NB4 (cell line): ENCODE data around the gene MAP3K21.

Experiments
- DNase-seq: peaks from one replicate; pipeline ENCODE4 v3.0.0; 2010; ENCODE audit warnings: low read depth
- H3K4me3 ChIP-seq: one replicate; pipeline ENCODE4 v1.5.1; 2011; ENCODE audit warnings: mild to moderate bottlenecking, low read depth, low read length, moderate library complexity
- MYC ChIP-seq: IDR thresholded peaks from 2 replicates; pipeline ENCODE4 v1.6.1; 2011; ENCODE audit warnings: low read depth, low read length
- POLR2A ChIP-seq: IDR thresholded peaks from 2 replicates; pipeline ENCODE4 v1.6.1; 2011; ENCODE audit warnings: mild to moderate bottlenecking; ENCODE audit not compliant: insufficient read length; ENCODE audit errors: extremely low read depth
- TF ChIP-seq, protein P1 (sequence below): IDR thresholded peaks from 2 replicates; pipeline ENCODE4 v1.6.1; 2011; ENCODE audit warnings: low read depth, low read length
- TF ChIP-seq, protein P2 (sequence below): IDR thresholded peaks from one replicate; pipeline ENCODE4 v1.5.1; 2012; ENCODE audit warnings: low read depth, low read length

MAP3K21 gene

DNA sequence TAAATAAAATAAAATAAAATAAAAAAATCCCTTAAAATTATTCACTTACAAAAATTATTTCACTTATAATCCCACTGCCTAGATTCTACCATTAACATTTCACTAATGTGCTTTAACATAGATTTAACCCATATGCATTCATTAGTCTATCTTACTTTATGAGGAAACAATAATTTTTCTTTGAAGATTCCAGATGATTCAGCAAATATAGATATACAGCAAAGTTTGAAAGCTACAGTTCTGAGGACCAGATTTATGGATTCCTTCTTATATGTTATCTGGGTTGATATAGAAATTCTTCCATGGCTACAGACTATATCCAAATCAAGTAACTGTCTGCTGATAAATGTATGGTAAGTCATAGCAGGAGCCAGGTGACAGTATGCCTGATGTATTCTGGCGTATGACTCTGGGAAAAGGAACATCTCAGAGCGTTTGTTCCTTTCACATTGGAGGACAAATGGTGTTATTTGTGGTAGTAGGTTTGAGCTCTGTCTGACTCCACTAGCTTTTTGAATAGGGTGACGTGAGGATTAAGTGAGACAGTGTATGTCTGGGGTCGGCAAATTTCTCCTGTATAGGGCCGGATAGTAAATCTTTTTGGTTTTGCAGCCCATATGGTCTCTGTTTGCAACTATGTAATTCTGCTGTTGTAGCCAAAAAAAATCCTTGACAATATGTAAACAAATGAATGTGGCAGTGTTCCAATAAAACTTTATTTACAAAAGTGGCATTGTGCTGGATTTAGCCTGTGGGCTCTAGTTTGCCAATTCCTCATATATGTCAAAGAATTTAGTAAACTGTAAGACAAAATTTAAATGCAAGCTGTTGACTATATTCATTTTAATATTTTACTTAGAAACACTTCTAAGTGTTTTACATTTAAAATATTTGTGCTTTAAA is 9.3 kb downstream of the MAP3K21 start:
- TF ChIP-seq MYC (no peak), POLR2A (no peak)
- TF ChIP-seq, protein P1, sequence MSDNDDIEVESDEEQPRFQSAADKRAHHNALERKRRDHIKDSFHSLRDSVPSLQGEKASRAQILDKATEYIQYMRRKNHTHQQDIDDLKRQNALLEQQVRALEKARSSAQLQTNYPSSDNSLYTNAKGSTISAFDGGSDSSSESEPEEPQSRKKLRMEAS, result no peak
- TF ChIP-seq, protein P2, sequence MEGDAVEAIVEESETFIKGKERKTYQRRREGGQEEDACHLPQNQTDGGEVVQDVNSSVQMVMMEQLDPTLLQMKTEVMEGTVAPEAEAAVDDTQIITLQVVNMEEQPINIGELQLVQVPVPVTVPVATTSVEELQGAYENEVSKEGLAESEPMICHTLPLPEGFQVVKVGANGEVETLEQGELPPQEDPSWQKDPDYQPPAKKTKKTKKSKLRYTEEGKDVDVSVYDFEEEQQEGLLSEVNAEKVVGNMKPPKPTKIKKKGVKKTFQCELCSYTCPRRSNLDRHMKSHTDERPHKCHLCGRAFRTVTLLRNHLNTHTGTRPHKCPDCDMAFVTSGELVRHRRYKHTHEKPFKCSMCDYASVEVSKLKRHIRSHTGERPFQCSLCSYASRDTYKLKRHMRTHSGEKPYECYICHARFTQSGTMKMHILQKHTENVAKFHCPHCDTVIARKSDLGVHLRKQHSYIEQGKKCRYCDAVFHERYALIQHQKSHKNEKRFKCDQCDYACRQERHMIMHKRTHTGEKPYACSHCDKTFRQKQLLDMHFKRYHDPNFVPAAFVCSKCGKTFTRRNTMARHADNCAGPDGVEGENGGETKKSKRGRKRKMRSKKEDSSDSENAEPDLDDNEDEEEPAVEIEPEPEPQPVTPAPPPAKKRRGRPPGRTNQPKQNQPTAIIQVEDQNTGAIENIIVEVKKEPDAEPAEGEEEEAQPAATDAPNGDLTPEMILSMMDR, result no peak

DNA sequence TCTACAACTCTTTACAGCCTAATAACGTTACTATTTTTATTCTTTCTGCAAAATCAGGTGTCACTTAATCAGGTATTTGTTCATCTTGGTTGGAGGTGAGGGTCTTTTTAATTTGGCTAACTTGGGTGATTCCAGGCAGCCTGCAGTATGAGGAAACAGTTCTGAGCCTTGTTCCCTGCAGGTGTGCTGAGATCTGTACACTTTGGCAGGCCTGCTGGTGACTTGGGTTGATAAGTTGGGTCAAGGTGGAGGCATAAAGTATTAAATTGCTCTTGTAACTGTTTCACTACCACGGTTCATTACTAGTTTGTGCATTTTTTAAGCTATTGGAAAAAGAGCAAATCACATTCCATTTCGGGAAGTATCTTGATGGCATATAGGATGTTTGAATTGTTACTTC is 10.0 kb downstream of the MAP3K21 start:
- no peak for DNase-seq
- H3K4me3 ChIP-seq, result no peak overlapping the region
- TF ChIP-seq MYC, result no peak
- TF ChIP-seq, protein P2, result no peak
- no peak for TF ChIP-seq POLR2A
- TF ChIP-seq, protein P1, result no peak

More for the DNA sequence above, 9.3 kb downstream of the MAP3K21 start:
- DNase-seq, result no peak
- H3K4me3 ChIP-seq, result no peak overlapping the region

DNA sequence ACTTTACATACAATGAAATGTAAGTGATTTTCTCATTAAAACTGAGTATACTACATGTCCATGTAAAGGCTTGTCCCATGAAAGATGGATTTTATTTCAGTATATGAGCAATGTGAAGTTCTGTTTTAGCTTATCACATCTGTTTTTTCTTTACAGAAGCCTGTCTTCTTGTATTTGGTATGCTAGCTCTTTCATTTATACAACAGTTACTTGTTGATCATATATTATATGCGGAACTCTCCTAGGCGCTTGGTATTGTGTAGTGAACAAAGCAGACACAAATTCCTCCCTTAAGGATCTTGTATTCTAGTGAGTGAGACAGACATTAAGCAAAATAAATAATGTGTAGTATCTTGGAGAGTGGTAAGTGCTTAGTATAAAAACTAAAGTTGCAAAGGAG is 10.6 kb downstream of the MAP3K21 start:
- TF ChIP-seq MYC, result no peak
- TF ChIP-seq, protein P2, result no peak
- H3K4me3 ChIP-seq, result no peak overlapping the region
- no peak for DNase-seq

DNA sequence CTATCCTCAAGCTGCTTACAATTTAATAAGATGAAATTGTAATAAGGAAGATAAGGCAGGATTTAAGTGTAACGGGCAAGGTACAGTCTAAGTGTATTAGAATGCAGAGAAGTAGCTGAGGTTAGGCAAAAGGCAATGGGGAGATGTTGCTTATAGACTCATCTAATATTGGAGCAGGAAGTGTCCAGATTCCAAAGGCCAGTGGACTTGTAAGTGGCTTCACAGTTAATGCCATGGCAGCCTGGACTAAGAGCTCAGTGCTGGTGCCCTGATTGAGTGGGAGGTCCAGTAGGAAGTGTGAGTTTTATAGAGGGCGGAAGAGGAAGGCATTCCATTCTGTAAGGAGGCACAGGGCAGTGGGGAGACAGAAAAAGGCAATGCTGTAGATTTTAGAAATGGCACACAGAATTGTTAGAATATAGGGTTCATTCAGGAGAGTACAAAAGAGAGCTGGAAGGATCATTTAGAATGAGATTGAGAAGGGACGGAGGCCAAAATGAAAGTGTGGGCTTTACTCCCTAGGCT is 12.6 kb downstream of the MAP3K21 start:
- no peak overlapping the region for H3K4me3 ChIP-seq
- TF ChIP-seq, protein P2, result no peak
- TF ChIP-seq MYC, result no peak
- TF ChIP-seq, protein P1, result no peak
- no peak for TF ChIP-seq POLR2A
- no peak for DNase-seq

DNA sequence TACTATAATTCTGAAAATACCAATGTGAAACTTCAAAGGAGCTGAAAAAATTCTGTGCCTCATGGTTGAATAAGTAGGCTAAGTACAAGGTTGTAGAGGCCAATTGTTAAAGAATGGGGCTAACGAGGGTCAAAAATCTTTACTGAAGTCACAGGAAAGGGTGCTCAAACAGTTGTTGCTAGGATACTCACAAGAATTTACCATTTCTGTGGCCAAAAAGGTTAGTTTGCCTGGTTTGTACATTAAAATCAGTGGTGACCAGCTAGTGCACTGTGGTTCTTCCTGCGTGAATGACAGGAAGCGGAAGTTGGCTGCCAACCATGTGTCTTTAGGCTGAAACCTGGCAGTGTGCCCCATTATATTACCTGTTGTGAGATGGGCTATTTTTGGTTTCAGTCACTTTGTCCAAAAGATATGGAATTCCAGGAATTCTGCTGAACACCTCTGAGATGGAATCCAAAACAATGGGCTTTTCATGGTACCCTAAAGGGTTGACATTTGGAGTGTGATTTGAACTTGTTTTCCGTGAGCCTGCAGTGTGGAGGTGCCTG is 13.5 kb downstream of the MAP3K21 start:
- DNase-seq, result no peak
- TF ChIP-seq MYC (no peak), POLR2A (no peak)
- TF ChIP-seq, protein P2, result no peak
- TF ChIP-seq, protein P1, result no peak
- no peak overlapping the region for H3K4me3 ChIP-seq
